Hematopoietic multipotent progenitor cell treated with erythropoietin and hydrocortisone succinate and interleukin-3 and kit ligand, for 15 days (in vitro differentiated cells): ENCODE data around the gene SPATA20.

Experiments
- DNase-seq: peaks from one replicate; pipeline ENCODE4 v3.0.0-alpha.2; 2015; ENCODE audit warnings: low spot score

Gene SPATA20

DNA sequence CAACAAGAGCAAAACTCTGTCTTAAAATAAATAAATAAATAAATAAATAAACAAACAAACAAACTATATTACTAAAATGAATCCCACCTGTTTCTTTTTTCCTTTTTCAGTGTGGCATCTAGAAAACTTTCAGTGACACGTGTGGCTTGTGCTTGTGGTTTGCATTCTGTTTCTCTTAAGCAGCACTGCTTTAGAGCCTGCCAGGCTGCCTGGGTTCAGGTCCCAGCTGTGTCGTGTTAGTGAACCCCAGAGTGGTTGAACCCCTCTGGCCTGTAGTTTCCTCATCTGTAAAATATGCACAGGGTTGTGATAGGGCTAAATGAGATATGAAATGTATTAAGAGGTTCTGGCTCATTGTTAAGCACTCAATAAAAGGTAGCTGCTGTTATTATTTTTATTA is 26.5 kb upstream of the SPATA20 start:
- DNase-seq, result no peak

DNA sequence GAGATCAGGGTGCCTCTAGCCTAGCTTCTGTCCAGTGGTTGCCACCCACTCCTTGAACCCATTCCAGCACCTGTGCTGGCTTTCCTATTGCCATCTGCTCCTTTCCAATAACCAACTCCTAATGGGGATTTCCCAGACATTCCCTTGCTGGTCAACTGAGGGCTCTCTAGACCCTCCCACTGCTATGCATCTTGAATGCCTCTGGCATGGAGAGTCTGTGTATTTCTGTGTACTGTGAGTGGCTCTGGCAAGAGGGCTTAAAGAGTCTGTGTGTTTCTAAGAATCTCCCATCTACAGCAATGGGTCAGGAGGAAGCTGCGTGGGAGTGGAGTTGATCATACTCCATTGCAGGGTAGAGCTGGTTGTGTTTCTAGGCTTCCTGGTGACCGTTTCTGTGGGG is 25.5 kb upstream of the SPATA20 start:
- DNase-seq, result no peak

DNA sequence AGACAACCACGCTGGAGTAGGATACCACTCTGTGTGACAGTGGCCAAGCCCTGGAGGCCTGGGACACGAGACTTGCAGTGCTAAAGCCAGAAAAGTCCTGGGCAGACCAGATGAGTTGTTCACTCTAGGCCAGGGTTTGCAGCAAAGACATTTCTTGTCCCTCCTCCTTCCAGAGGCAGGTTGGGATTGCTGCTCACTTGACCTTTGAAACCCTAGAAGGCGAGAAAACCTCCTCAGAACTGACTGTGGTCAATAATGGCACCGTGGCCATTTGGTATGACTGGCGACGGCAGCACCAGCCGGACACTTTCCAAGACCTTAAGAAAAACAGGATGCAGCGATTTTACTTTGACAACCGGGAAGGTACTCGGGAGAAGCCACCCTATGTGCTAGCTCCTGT is 24.2 kb upstream of the SPATA20 start:
- no peak for DNase-seq

DNA sequence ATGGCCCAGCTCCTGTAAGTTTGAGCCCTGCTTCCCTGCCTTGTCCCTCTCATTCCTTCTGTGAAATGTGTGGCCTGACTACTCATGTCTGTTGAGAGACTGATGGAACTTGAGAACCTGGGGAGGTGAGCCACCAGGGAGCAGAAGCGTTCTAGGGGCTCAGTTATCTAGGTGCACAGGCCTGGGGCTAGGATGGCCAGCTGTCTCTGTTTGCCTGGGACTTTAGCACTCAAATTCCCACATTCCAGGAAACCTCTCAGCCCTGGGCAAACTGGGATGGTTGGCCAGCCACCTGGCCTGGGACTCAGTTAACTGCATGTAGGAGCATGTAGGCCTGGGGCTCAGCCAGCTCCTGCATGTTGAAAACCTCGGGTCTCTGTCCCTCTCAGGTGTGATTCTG is 23.8 kb upstream of the SPATA20 start:
- no peak for DNase-seq

DNA sequence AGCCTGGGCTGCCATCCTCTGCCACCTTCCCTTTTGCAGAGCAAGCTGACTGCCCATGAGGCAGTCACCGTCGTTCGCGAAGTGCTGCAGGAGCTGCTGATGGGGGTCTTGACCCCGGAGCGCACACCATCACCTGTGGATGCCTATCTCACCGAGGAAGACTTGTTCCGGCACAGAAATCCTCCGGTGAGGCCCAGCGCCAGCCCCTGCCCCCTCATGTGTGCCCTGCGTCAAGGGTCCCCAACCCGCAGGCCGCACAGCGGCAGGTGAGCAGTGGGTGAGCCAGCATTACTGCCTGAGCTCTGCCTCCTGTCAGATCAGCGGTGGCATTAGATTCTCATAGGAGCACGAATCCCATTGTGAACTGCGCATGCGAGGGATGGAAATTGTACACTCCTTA is 22.1 kb upstream of the SPATA20 start:
- DNase-seq, result no peak

DNA sequence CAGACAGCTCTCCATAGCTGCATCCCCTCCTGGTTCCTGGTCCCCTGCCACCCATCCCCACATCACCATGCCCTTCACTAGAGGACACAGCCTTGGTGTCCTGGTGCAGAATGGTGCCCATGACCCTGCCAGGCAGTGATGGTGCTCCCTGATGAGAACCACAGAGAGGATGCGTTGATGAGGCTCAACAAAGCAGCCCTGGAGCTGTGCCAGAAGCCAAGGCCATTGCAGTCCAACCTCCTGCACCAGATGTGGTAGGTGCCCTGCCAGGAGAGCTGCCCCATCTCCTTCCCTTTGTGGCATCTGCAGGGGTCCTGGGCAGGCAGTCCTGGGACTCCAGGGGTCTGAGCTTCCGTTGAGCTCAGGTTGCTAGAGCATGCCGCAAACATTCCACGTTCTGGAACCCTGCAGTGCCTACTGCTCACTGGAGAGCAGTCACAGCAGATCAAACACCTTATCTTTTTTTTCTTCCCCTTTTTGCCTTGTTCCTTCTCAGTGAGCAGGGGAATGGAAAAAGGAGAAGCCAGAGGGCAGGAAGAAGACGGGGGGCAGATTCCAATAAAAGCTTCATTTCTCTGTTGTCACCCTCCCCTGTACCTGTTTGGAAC is 19.7 kb upstream of the SPATA20 start:
- DNase-seq, result no peak

DNA sequence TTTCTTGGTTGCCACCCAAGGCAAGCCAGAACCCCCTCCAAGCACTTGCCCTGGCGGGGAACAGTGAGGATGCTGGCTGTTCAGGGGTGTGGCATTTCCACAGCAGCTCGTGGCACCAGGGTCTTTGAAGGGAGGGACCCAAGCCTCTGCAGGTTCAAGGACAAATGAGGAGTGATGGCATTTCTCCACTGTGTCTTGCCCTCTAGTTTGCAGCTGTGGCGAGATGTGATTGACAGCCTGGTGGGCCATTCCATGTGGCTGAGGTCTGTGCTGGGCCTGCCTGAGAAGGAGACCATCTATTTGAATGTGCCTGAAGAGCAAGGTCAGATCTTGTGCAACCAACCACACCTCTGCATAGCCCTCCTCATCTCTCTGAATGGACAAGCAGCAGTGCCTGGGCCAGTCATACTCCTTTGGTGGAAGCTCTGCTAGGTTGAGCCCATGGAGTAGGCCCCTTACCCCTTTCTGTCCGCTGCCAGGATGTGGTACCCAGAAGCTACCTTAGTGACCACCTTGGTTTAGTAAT is 19.0 kb upstream of the SPATA20 start:
- no peak for DNase-seq

DNA sequence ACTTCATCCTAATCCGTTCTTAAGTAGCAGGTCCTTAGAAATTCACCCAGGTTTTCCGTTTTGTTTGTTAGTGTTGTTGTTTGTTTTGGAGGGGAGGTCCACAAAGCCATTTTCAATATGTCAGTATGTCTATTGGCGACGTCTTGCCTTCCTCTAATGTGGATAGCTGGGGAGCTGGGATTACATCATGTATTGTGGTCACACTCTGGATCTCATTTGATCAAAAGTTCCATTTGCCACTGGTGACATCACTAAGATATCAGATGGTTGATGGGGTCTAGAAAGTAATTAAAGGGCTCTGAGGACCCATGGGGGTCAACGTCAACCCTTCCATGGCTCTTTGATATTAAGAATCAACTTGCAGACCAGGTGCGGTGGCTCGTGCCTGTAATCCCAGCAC is 17.1 kb upstream of the SPATA20 start:
- DNase-seq, result no peak

DNA sequence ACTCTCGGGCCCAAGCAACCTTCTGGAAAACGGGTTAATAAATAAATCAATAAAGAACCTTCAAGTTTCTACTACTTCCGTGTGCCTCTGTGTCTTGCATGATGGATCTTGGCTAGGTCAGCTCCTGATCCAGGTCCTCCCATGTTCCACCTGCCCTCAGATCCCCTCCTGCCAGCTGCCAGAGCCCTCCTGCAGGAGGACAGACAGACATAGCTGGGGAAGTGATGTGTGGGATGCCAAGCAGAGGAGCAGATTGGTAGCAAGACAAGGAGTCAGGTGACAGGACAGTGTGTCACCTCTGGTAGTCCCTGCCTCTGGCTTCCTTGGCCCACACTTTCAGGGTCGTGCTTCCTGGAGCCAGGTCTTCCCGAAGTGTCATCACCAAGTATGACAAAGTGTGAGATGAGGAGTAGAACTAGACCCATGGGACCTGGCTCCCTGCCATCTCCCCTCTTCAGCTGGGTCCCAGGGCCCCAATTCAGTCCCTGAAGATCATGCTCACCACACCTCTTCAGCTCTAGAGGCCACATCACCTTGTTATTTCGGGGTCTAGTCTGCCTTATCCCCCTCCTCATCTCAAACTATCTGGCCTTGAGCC is 15.4 kb upstream of the SPATA20 start:
- DNase-seq, result no peak

DNA sequence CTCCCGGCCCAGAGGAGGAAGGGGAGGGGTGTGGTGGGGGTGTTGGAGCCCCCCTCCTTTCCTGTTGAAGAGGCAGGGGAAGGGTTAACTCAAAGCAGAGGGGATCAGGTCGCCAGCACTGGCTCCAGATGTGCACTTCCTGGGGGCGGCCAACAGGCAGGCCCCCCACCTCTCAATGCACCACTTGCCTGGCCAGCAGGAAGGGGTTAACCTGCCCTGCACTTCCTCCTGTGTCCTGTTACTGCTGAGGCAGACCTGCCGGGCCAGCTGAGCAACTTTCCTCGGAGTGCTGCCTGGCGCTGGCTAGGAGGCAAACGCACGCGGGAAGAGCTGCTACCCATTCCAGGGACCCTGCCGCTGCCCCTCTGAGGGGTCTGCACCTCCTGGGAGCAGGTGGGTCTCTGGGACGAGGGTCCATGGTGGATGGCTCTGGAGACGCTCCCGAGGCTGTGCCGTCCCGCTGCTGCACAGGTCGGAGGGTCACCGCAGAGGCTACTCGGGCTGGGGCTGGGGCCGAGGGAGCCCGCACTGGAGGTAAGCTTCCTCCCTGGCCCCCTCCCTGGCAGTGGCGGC is 14.4 kb upstream of the SPATA20 start, which contains the start of gene EPN3:
Gene EPN3, plus strand, starts transcription at position 284 of the 573 bp plus-strand sequence. CDS start 3,822 bp downstream, outside the sequence.
- no peak for DNase-seq

DNA sequence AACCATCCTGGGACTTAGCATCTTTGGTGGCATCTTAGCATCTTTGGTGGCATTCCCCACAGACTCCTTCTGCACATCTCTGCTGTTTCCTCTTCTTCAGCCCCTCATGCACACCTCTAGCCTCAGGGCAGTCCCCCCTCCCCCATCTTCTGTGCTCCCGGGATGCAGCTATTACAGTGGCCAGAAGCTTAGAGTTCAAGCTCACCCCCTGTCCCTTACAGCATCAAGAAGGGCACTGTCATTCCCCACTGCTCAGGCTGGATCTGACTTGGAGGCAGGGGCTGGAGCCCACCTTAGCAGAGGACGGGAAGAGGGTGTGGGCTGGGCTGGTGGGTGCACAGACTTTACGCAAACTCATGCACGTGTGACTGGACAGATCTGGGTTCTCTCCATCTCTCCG is 13.8 kb upstream of the SPATA20 start:
- DNase-seq, result no peak

DNA sequence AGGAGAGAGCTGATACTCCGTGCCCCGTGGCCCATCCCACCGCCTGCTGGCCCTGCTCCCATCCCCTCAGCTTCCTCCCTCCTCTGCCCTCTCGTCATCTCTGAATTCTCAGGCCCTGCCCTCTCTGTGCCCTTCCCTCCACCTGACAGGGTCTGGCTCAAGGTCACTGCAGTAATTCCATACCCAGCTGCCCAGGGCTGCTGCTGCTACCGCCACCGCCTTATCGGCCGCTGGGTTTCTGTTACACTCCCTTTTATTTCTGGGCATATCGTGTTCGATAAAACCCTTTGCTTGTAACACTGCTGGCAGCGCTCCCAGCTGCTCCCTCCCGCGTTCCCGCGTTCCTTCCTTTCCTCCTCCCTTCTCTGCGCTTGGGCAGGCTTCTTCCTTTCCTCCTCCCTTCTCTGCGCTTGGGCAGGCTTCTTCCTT is 13.2 kb upstream of the SPATA20 start:
- DNase-seq, result peak; percentile 61

DNA sequence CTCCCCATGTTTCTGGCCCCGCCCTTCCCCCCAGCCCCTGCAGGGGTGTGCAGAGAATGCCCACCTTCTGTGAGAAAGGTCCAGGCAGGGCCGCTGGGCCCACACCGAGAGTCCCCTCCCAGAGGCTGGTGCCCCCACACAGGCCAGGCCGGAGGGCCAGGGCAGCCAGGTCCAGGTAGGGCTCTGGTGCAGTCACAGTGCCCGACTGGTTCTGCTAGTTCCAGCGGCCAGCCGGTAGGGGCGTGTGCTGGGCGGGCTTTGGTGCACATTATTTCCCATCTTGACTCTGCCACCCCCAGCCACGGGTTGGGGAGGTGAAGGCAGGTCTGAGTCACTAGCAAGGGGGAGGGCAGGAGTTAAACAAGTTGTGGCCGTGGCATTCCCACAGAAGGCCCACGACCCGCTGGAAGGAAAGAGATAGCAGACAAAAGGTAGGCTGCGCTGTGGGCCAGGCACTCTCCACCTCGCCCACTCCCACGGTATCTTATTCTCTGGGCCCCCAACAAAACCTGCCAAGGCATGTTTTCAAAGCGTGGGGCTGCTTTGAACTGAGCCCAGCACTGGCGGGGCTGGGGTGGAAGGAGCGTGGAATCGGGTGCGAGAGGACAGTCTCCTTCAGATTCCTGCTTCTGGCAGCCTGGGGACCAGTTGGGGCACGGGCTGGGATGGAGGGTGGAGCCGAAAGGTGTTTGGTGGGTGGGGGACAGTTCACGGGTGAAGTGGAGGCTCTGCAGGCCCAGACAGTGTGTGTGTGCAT is 12.6 kb upstream of the SPATA20 start:
- DNase-seq, result peak; percentile 56

DNA sequence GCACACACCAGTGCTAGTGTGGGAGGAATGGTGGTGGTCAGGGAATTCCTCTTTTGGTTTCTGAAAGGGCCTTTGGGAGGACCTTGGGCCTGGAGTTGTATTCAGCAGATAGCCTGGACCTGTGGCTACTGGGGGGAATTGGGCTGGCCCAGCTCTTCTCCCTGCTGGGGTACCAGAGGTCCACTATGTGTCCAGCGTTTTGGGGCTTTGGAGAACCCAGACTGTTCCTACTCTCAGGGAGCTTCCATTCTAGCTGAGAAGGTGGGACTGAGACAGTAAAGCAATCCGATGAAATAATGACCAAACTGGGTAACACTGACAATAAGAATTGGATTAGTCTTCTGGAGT is 12.0 kb upstream of the SPATA20 start:
- no peak for DNase-seq

DNA sequence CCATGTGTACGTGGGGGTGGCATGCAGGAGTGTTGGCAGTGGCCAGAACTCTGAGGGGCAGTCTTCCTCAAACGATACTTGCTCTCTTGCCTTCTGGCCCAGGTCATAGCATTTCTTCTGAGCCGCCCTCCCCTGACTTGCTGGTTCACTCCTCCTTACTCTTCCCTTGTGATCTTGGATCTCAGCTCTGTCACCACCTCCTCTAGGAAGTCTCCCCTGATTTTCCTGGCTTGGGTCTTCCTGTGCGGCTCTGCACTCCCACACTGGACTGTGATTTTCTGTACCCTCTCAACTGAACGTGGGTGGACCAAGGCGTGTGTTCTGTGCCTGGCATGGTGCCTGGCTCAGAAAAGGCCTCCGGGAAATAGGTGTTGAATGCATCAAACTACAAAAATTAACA is 11.6 kb upstream of the SPATA20 start:
- no peak for DNase-seq

DNA sequence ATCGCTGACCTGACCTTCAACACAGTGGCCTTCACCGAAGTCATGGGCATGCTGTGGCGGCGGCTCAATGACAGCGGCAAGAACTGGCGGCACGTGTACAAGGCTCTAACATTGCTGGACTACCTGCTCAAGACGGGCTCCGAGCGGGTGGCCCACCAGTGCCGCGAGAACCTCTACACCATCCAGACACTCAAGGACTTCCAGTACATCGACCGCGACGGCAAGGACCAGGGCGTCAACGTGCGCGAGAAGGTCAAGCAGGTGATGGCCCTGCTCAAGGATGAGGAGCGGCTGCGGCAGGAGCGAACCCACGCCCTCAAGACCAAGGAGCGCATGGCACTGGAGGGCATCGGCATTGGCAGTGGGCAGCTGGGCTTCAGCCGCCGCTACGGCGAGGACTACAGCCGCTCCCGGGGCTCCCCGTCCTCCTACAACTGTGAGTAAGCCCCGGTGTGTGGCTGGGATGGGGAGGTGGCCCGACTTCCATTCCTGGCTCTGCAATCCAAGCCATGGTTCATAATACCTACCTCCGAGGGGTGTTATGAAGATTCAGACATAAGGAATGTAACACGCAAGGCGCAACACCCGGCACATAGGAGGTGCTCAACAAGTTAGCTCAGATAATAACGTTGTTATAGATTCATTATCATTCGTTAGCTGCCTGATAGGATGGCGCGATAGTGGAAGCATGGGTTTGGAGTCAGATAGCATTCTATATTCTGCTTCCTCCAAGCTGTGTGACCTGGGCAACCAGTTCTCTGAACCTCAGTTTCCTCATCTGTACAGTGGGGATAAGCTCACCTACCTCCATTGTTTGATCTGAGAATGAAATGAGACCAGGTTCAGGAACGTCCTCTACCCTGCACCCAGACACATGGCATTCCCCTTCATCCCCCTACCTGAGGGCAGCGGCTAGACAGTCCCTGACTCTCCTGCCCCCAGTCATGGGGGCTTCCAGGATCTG is 10.0 kb upstream of the SPATA20 start:
- no peak for DNase-seq

DNA sequence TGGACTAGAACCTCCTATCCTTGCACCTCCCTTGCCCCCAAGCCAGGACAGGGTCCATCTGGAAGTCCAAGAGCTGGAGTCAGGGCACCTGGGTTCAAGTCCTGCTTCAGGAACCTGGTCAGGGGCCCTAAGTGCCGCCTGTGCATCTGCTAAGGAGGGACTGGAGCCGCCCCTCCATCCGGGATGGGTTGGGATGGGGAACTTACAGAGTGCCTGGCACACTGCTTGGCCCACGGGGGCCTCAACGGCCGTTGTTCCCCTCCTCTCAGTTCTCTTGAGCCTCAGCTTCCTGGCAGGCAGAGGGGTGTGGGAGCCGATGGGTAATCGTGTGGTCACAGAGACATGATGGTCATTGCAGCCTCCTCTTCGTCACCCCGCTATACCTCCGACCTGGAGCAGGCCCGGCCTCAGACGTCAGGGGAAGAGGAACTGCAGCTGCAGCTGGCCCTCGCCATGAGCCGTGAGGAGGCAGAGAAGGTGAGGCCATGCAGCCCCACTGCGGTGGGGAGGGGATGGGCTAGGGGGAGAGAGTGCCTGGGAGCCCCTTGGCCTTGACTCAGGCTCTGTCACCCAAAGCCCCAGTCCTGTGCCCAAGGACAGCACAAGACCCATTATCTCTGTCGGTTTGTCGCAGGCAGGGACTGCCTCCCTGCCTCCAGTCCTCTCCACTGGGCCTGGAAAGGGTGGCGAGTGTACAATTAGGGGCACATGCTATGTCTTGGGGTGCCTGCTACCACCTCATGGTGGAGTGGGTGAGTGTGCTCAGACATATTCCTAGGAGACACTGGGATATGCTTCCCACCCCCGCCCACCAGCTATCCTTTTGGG is 9.0 kb upstream of the SPATA20 start:
- DNase-seq, result no peak

DNA sequence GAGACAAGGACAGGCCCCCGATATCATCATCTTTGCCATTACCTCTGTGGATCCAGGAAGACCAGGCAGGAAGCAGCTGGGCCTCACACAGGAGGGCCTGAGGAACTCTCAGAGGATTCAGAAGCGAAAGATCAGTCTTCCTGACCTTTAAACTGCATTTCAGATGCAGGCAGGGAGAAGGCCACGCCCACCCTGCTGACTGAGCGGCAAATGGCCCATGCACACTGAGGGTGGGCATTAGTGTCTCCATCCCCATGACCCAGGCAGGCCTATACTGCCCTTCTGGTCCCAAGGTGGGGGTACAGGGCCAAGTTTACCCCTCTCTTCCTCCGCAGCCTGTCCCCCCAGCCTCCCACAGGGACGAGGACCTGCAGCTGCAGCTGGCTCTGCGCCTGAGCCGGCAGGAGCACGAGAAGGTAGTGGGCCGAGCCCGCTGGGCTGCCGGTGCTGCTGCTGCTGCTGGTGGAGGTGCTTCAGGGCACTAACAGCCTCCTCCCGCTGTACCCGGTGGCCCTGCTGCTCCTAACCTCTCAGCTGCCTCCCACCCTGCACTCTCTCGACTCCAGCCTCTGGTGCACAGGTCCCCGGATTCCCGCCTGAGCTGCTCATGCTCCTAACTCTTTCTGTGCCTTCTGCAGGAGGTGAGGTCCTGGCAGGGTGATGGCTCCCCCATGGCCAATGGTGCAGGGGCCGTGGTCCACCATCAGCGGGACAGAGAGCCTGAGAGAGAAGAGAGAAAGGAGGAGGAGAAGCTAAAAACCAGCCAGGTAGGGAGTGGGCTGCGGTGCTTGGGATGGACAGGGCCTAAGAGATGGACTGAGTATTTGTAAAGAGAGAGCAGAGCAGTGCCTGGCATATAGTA is 8.2 kb upstream of the SPATA20 start:
- no peak for DNase-seq

DNA sequence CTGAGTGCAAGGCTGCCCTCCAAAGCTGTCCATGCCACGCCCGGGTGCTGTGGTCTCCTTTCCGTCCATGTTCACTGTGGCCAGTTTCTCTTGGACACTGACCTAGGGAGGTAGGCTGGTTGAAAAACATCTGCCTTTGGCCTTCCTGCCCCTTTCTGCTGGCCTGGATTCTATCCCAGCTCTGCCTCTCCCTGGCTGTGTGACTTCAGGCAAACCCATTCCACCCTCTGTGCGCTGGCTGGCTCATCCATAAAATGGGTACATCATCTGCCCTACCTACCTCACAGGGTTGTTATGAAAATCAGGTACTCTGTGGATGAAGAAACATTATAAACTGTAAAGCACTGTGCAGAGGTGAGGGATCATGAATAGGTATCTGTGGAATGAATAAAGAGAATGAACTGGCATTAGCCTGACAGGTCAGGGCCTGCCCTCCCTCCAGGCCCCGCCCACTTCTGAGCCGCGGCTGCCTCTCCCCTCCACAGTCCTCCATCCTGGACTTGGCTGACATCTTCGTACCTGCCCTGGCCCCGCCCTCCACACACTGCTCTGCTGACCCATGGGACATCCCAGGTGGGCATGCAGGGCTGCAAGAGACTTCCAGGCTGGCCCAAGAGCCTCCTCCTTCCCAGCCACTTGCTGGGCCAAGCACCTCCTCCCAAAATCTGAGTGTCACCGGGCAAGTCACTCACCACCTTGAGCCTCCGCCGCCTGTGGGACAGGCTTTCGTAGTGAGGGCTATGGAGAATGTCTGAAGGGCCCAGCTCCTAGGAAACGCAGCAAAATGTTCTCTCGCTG is 7.0 kb upstream of the SPATA20 start:
- DNase-seq, result no peak
